WI38 (cell line): ENCODE data around the gene TNNT2.

Source experiments
- H3K4me3 ChIP-seq: 2 replicates; pipeline ENCODE4 v1.5.1; 2011; ENCODE audit warnings: low read depth, mild to moderate bottlenecking, control low read depth, low read length
- TF ChIP-seq, protein P1 (sequence below): IDR thresholded peaks from 2 replicates; pipeline ENCODE4 v1.5.1; 2012; ENCODE audit warnings: low read depth, mild to moderate bottlenecking, control low read depth, low read length

The TNNT2 gene

DNA sequence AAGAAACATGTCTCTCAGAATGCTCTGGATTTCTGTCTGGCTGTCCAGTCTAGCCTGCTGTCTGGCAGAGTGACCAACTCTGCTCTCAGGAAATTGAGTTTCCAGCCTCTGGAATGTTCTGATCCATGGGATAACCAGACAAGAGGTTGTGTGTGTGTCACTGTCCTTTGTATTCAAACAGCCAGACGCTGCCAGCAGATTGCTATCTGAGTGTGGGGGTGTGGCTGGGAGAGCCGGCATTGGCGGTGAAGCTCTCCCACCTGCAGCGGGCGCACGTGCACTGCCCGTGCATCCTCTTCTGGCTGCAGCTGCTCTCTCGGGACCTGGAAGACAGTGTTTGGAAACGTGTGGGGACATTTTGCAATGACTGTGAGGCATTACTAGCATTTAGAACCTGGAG lies 68.1 kb downstream of the TNNT2 start:
- TF ChIP-seq, protein P1, sequence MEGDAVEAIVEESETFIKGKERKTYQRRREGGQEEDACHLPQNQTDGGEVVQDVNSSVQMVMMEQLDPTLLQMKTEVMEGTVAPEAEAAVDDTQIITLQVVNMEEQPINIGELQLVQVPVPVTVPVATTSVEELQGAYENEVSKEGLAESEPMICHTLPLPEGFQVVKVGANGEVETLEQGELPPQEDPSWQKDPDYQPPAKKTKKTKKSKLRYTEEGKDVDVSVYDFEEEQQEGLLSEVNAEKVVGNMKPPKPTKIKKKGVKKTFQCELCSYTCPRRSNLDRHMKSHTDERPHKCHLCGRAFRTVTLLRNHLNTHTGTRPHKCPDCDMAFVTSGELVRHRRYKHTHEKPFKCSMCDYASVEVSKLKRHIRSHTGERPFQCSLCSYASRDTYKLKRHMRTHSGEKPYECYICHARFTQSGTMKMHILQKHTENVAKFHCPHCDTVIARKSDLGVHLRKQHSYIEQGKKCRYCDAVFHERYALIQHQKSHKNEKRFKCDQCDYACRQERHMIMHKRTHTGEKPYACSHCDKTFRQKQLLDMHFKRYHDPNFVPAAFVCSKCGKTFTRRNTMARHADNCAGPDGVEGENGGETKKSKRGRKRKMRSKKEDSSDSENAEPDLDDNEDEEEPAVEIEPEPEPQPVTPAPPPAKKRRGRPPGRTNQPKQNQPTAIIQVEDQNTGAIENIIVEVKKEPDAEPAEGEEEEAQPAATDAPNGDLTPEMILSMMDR = no peak
- no peak overlapping the region for H3K4me3 ChIP-seq
